ENCODE results near the gene TTF2.
A peak's percentile ranks its signal among the peaks of the same experiment; 100 is the strongest.
"Not testable (repeated sequence)": the region's sequence is repeated elsewhere in the genome, so short reads cannot be mapped to it uniquely, and the experiment has no call there.

The TTF2 gene

DNA sequence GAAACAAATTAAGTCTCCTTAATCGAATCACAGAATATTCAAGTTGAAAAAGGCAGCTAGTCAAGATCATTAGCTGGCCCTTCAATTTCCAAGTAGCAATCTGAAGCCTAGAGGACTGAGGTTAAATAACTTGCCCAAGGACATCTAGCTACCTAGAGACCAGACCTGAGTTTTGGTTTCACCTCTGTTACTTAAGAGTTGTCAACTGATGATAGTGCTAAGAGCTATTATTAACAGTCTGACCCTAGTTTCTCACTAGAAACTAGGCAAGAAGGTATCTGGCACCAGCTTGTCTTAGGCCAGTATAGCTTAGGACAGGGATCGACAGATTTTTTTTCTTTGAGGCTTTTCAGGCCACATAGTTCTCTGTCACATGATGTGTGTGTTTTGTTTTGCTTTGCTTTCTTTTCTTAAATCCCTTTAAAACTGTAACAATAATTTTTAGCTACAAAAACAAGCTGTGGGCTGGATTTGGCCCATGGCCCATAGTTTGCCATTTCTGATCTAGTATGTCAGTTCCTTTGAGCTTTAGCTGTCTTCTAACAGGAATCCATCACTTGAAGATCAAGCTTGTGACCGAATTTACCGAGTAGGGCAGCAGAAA lies 38.3 kb downstream of the TTF2 start:
- Histone ChIP-seq H3K79me1 (ENCODE audit: low read length) (peaks cover 21% of the 10 kb centered on the region), H4K91ac (ENCODE audit: low read depth, low read length) (no peak overlapping the region), H2BK5ac (ENCODE audit: low read depth, low read length, poor library complexity) (peak overlapping the region; percentile 83), H3K79me2 (ENCODE audit: control insufficient read depth, insufficient read depth, low read length, poor library complexity) (no peaks in the 10 kb centered on the region), H3K27ac (ENCODE audit: low read depth, low read length) (peak overlapping the region; percentile 89), H4K12ac (ENCODE audit: low read depth, low read length) (no peak overlapping the region), H3K18ac (ENCODE audit: low read length) (no peak overlapping the region), H3K36me3 (ENCODE audit: control insufficient read depth in 1 of 2, insufficient read depth in 2 of 2, low read length in 2 of 2) (peaks cover 5% of the 10 kb centered on the region in 2 experiments), H3K4me2 (ENCODE audit: low read length) (peak overlapping the region; percentile 4), H2BK120ac (ENCODE audit: insufficient read depth, low read length, poor library complexity) (no peak overlapping the region), H3K4me3 (ENCODE audit: low read depth, low read length) (no peak overlapping the region), H3K23ac (ENCODE audit: low read length) (no peak overlapping the region), H2AK5ac (ENCODE audit: low read length) (no peak overlapping the region), H3K14ac (ENCODE audit: low read length) (no peak overlapping the region), H3K9ac (ENCODE audit: low read length) (no peak overlapping the region), H3K9me3 (ENCODE audit: insufficient read depth, low read depth, low read length) (no peaks in the 10 kb centered on the region), H2BK12ac (ENCODE audit: low read length) (no peak overlapping the region), H3K4ac (ENCODE audit: low read depth, low read length) (no peak overlapping the region), H3K27me3 (ENCODE audit: insufficient read depth, low read length) (no peaks in the 10 kb centered on the region), H3K4me1 (ENCODE audit: control insufficient read depth in 1 of 2, insufficient read depth in 2 of 2, low read length in 2 of 2) (peaks cover 10 to 22% of the 10 kb centered on the region in 2 experiments), H4K8ac (ENCODE audit: low read depth, low read length) (no peak overlapping the region), H2AFZ (ENCODE audit: insufficient read depth, low read length, poor library complexity) (no peak overlapping the region)
- WGBS (ENCODE audit: extremely low coverage, insufficient coverage, insufficient read length): no CpG with 5 or more reads among the region's 4 CpGs
- DNase-seq: peak; percentile 50 to 78

- Histone ChIP-seq H3K79me2 (ENCODE audit: control insufficient read depth, insufficient read depth, low read length, poor library complexity) (no peaks in the 10 kb centered on the region), H2AFZ (ENCODE audit: insufficient read depth, low read length, poor library complexity) (no peak overlapping the region), H2AK5ac (ENCODE audit: low read length) (no peak overlapping the region), H3K4me1 (ENCODE audit: control insufficient read depth in 1 of 2, insufficient read depth in 2 of 2, low read length in 2 of 2) (peaks cover 2 to 10% of the 10 kb centered on the region in 2 experiments), H3K9ac (ENCODE audit: low read length) (peak overlapping the region; percentile 48), H3K27ac (ENCODE audit: low read depth, low read length) (no peak overlapping the region), H4K8ac (ENCODE audit: low read depth, low read length) (no peak overlapping the region), H3K23ac (ENCODE audit: low read length) (no peak overlapping the region), H2BK5ac (ENCODE audit: low read depth, low read length, poor library complexity) (no peak overlapping the region), H3K36me3 (ENCODE audit: control insufficient read depth in 1 of 2, insufficient read depth in 2 of 2, low read length in 2 of 2) (peaks cover 3 to 5% of the 10 kb centered on the region in 2 experiments), H4K12ac (ENCODE audit: low read depth, low read length) (no peak overlapping the region), H3K4me2 (ENCODE audit: low read length) (no peak overlapping the region), H3K14ac (ENCODE audit: low read length) (no peak overlapping the region), H3K18ac (ENCODE audit: low read length) (no peak overlapping the region), H3K79me1 (ENCODE audit: low read length) (peaks cover 10% of the 10 kb centered on the region), H3K9me3 (ENCODE audit: insufficient read depth, low read depth, low read length) (no peaks in the 10 kb centered on the region), H2BK12ac (ENCODE audit: low read length) (no peak overlapping the region), H2BK120ac (ENCODE audit: insufficient read depth, low read length, poor library complexity) (no peak overlapping the region), H3K27me3 (ENCODE audit: insufficient read depth, low read length) (no peaks in the 10 kb centered on the region), H3K4ac (ENCODE audit: low read depth, low read length) (no peak overlapping the region), H3K4me3 (ENCODE audit: low read depth, low read length) (no peak overlapping the region), H4K91ac (ENCODE audit: low read depth, low read length) (no peak overlapping the region)
- no peak for DNase-seq
- no CpG with 5 or more reads among the region's 1 CpG for WGBS (ENCODE audit: extremely low coverage, insufficient coverage, insufficient read length)
Observed at GRCh38 chr1:117101334-117101733, 41.2 kb downstream of the TTF2 start.

GRCh38 chr1:117101858-117102257 lies 41.7 kb downstream of the TTF2 start:
- H2BK120ac ChIP-seq (ENCODE audit: insufficient read depth, low read length, poor library complexity); H3K4me2 ChIP-seq (ENCODE audit: low read length); H2AK5ac ChIP-seq (ENCODE audit: low read length); DNase-seq; H3K23ac ChIP-seq (ENCODE audit: low read length); H2AFZ ChIP-seq (ENCODE audit: insufficient read depth, low read length, poor library complexity); H3K79me1 ChIP-seq (ENCODE audit: low read length); H3K27me3 ChIP-seq (ENCODE audit: insufficient read depth, low read length); H2BK5ac ChIP-seq (ENCODE audit: low read depth, low read length, poor library complexity); H3K9ac ChIP-seq (ENCODE audit: low read length); H3K9me3 ChIP-seq (ENCODE audit: insufficient read depth, low read depth, low read length); H4K8ac ChIP-seq (ENCODE audit: low read depth, low read length); H3K18ac ChIP-seq (ENCODE audit: low read length); H4K91ac ChIP-seq (ENCODE audit: low read depth, low read length); H3K4me3 ChIP-seq (ENCODE audit: low read depth, low read length); H3K4ac ChIP-seq (ENCODE audit: low read depth, low read length); H3K79me2 ChIP-seq (ENCODE audit: control insufficient read depth, insufficient read depth, low read length, poor library complexity); H2BK12ac ChIP-seq (ENCODE audit: low read length); H3K14ac ChIP-seq (ENCODE audit: low read length); H3K27ac ChIP-seq (ENCODE audit: low read depth, low read length); H3K36me3 ChIP-seq (ENCODE audit: control insufficient read depth in 1 of 2, insufficient read depth in 2 of 2, low read length in 2 of 2); H4K12ac ChIP-seq (ENCODE audit: low read depth, low read length): not testable (repeated sequence)
- WGBS (ENCODE audit: extremely low coverage, insufficient coverage, insufficient read length): no CpG with 5 or more reads among the region's 3 CpGs
- peaks cover 2 to 10% of the 10 kb centered on the region in 2 experiments for H3K4me1 ChIP-seq (ENCODE audit: control insufficient read depth in 1 of 2, insufficient read depth in 2 of 2, low read length in 2 of 2)

DNA sequence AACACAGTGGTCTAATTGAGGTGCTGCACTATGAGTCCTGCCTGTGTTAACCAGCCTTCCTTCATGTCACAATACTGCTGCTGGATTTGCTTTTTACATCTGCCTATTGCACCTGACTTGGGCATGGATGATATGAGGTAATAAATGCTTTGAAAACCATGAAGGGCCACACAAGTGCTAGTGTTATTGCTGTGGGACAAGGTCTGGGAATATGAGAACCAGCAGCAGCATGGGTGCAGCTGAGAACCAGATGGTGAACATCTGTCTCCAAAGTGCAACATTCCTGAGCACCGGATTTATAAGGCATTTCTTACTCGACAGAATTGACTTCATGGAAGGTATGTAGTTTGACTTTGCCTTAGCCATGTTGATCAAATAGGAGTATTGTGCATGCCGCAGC lies 44.9 kb downstream of the TTF2 start:
- Histone ChIP-seq H3K18ac (ENCODE audit: low read length) (no peak overlapping the region), H3K4me1 (ENCODE audit: control insufficient read depth in 1 of 2, insufficient read depth in 2 of 2, low read length in 2 of 2) (no peaks in the 10 kb centered on the region), H3K79me1 (ENCODE audit: low read length) (peaks cover 2% of the 10 kb centered on the region), H3K4me3 (ENCODE audit: low read depth, low read length) (no peak overlapping the region), H3K9ac (ENCODE audit: low read length) (no peak overlapping the region), H3K4me2 (ENCODE audit: low read length) (no peak overlapping the region), H3K4ac (ENCODE audit: low read depth, low read length) (no peak overlapping the region), H3K14ac (ENCODE audit: low read length) (no peak overlapping the region), H3K36me3 (ENCODE audit: control insufficient read depth in 1 of 2, insufficient read depth in 2 of 2, low read length in 2 of 2) (peaks cover 6 to 16% of the 10 kb centered on the region in 2 experiments), H4K12ac (ENCODE audit: low read depth, low read length) (no peak overlapping the region), H4K8ac (ENCODE audit: low read depth, low read length) (no peak overlapping the region), H2BK120ac (ENCODE audit: insufficient read depth, low read length, poor library complexity) (no peak overlapping the region), H3K79me2 (ENCODE audit: control insufficient read depth, insufficient read depth, low read length, poor library complexity) (no peaks in the 10 kb centered on the region), H3K27me3 (ENCODE audit: insufficient read depth, low read length) (no peaks in the 10 kb centered on the region), H2AFZ (ENCODE audit: insufficient read depth, low read length, poor library complexity) (no peak overlapping the region), H3K27ac (ENCODE audit: low read depth, low read length) (no peak overlapping the region), H2AK5ac (ENCODE audit: low read length) (no peak overlapping the region), H2BK5ac (ENCODE audit: low read depth, low read length, poor library complexity) (no peak overlapping the region), H3K9me3 (ENCODE audit: insufficient read depth, low read depth, low read length) (no peaks in the 10 kb centered on the region), H2BK12ac (ENCODE audit: low read length) (no peak overlapping the region), H4K91ac (ENCODE audit: low read depth, low read length) (no peak overlapping the region), H3K23ac (ENCODE audit: low read length) (no peak overlapping the region)
- no CpG with 5 or more reads among the region's 3 CpGs for WGBS (ENCODE audit: extremely low coverage, insufficient coverage, insufficient read length)
- no peak for DNase-seq
